ENCODE data around the gene MAGED4B.
A peak's percentile ranks its signal among the peaks of the same experiment; 100 is the strongest.
"Not testable (repeated sequence)": the region's sequence is repeated elsewhere in the genome, so short reads cannot be mapped to it uniquely, and the experiment has no call there.

The MAGED4B gene, protein sequence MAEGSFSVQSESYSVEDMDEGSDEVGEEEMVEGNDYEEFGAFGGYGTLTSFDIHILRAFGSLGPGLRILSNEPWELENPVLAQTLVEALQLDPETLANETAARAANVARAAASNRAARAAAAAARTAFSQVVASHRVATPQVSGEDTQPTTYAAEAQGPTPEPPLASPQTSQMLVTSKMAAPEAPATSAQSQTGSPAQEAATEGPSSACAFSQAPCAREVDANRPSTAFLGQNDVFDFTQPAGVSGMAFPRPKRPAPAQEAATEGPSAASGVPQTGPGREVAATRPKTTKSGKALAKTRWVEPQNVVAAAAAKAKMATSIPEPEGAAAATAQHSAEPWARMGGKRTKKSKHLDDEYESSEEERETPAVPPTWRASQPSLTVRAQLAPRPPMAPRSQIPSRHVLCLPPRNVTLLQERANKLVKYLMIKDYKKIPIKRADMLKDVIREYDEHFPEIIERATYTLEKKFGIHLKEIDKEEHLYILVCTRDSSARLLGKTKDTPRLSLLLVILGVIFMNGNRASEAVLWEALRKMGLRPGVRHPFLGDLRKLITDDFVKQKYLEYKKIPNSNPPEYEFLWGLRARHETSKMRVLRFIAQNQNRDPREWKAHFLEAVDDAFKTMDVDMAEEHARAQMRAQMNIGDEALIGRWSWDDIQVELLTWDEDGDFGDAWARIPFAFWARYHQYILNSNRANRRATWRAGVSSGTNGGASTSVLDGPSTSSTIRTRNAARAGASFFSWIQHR

DNA sequence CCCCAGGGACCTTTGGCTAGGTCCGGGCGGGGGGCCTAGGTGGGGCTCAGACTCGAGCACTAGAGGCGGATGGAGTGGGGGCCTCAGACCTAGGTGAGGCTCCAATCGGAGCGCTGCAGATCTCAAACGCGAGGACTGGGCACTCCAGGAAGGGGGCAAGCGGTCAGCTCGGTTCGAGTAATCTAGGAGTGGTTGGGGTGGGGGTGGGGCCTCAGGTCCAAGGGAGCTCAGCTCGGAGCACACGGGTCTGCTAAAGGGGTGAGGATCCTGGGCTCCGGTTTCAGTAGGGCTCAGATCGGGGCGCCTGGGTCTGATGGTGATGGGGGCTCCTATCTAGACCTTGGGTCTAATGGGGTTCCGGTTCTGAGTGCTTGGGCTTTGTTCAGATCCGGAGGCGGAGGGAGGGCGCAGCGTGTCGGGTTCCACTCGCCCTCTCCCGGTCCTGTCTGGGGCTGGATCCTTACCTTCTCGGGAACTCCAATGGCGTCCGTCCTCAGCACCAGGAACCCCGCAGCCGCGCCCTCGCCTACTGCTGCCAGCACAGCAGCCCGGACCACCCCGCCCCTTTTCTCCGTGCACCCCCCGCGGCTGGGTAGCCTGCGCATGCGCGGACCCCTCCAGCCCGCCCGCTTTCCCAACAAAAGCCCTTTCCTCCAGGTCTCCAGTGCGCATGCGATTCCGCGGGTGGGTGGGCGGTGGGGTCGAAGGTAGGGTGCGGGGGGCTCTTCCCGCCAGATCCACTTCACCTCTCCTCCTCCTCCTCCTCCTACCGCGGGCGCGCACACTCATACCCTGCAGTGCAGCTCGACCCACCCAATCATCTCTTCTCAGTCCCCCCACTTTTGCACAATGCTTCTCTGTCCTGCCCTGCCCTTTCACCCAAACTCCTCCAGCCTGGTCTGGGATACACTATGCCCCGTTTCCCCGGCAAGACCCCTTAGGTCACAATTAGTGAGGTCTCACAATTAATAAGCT, at the start of gene MAGED4B:
MAGED4B (minus strand) TSS at position 518 of the 975 bp plus-strand sequence. CDS start 1,011 bp downstream, outside the sequence.
- not testable (repeated sequence) for DNase-seq (ENCODE audit: low read depth)

DNA sequence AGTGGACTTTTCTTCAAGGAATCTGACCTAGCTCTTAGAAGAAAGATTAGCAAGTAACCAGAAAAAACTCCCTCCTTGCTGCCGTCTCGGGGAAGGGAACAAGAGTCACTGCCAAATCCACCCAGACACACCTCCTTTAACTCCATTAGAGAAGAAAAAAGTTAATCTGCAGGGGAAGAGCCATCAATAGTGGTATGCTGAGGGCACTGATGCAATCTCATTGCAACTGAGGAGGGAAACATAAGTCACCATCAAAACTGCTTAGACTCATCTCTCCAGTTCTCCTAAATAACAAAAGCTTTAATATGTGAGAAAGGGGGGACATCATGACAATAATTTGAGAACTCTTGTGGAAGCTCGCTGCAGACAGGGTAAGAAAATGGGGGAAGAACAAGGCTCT, 49.3 kb upstream of the MAGED4B start:
- no peak for DNase-seq (ENCODE audit: low read depth)

- peak; percentile 4 for DNase-seq (ENCODE audit: low read depth)
Observed at GRCh38 chrX:52082578-52082977, 13.6 kb upstream of the MAGED4B start.

- no peak for DNase-seq (ENCODE audit: low read depth)
Observed at GRCh38 chrX:52078131-52078530, 9.1 kb upstream of the MAGED4B start.

DNA sequence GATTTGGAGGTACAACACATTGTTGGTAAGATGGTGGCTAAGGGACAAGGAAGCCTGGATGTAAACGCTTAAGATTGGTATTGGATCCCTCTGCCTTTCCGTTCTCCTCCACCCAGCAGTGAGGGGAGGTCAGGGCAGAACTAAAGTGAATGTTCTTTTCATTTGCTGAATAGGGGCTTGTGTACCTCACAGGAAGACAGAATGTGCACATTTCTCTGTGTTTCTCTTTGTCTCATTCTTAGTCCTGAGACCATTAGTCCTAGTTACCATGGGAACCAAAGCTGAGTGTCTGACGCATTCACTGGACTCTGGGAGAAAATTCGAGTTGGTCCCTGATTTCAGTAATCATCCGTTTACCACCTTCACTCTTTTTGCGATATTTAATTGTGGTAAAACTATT, 26.7 kb downstream of the MAGED4B start:
- not testable (repeated sequence) for DNase-seq (ENCODE audit: low read depth)

GRCh38 chrX:52034211-52034610, 34.8 kb downstream of the MAGED4B start:
- DNase-seq (ENCODE audit: low read depth) = no peak

DNA sequence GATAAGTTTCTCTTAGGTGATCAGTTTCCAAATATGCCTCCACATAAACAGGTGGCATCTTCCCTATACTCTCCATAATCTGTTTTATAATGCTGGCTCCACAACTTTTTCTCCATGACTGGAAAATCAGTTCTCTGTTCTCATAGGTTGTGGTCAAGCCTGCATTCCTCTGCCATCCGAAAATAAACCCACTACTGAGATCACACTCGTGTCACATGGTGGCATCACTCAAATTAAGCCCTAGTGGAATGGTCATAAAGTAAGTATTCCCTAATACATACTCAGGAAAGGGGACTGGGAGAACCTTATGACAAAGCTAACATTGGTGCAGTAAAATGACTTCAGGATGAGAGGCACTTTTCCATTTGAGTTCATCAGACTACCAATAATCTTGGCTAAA, 37.6 kb downstream of the MAGED4B start:
- no peak for DNase-seq (ENCODE audit: low read depth)

- no peak for DNase-seq (ENCODE audit: low read depth)
Observed at GRCh38 chrX:52015794-52016193, 53.2 kb downstream of the MAGED4B start.
